Ascending aorta (tissue), 2 donors: ENCODE data around the gene BMPR1B. TPM values are rescaled to one million over a fixed set of nuclear protein-coding genes. Genes with fewer than 3 reads are reported as not detected.

Experiments
- DNase-seq, 2 donors: peaks; one replicate each; pipeline ENCODE4 v3.0.0-alpha.2; 2019; ENCODE audit warnings: low spot score in 2 of 2
- H3K27ac ChIP-seq, 2 donors: fragments of 200-600 bp; sonication (generic); one replicate each; pipeline ENCODE4 v1.5.1; 2016 to 2017; ENCODE audit warnings: mild to moderate bottlenecking in 1 of 2
- H3K27me3 ChIP-seq: fragments of 200-600 bp; sonication (generic); one replicate; pipeline ENCODE4 v1.5.1; 2017
- H3K36me3 ChIP-seq, 2 donors: fragments of 200-600 bp; sonication (generic); one replicate each; pipeline ENCODE4 v1.5.1; 2016
- H3K4me1 ChIP-seq, 2 donors: fragments of 200-600 bp; sonication (generic); one replicate each; pipeline ENCODE4 v1.5.1; 2016 to 2017; ENCODE audit warnings: mild to moderate bottlenecking in 1 of 2
- H3K4me3 ChIP-seq, 2 donors: fragments of 200-600 bp; sonication (generic); one replicate each; pipeline ENCODE4 v1.5.1; 2016 to 2017; ENCODE audit warnings: mild to moderate bottlenecking in 1 of 2
- H3K9me3 ChIP-seq, 2 donors: fragments of 200-600 bp; sonication (generic); one replicate each; pipeline ENCODE4 v1.5.1; 2016
- intact Hi-C: fragments of 100-400 bp; cut with DNase I; formaldehyde crosslinking; loops from one replicate; pipeline ENCODE4 v1.15.1; 2023
- total RNA-seq: library from RNA; depleted of rRNA; stranded (reverse); fragments of >200 nt; gene quantifications from one replicate; pipeline ENCODE4 v1.1.0, GENCODE V29; 2016
- TF ChIP-seq, protein P1 (sequence below), 3 experiments: fragments of 200-600 bp in 2 of 3; fragments of 450-650 bp in 1 of 3; sonication (generic) in 2 of 3; IDR thresholded peaks; one replicate each; pipeline ENCODE4 v1.5.1; 2016 to 2019; ENCODE audit warnings: antibody characterized with exemption in 3 of 3, mild to moderate bottlenecking in 1 of 3, moderate library complexity in 1 of 3

Gene BMPR1B
- total RNA-seq, 1 donor from 2014 or later, result 3.8 TPM

GRCh38 chr4:95048296-95048695, 290.5 kb downstream of the BMPR1B start:
- H3K4me1 ChIP-seq, result peaks cover 2 to 24% of the 10 kb centered on the region in 2 donors

DNA sequence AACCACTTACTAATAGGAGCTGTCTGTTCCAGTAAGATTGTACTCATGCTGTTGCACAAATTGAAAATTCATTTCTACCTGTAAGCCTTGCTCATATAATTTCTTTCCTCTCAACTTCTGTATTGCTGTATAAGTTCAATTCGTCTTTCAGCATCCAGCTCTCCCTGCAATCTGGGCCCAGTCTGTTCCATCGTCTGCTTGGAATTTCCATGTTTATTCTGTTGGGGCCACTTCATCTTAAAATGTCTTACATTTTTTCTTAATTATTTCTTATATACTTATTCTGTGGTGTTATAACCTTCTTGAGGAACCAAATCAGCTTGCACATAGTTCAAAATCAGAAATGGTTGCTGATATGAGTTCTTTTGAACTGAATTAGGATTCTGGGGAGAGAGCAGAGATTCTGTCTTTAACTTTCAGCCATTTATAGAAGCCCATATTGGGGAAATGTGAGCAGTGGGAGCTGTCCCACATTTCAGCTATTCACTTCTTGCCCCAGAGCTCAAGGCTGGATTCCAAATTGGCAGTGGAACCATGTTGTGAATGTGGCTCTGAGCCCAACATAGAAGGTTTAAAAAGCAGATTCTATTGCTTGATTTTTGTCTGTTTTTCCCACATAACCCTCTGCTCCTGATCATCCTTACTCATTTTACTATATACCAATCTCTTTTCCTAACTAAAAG, 291.9 kb downstream of the BMPR1B start:
- no peaks in the 10 kb centered on the region for H3K36me3 ChIP-seq
- H3K4me3 ChIP-seq, result no peak overlapping the region
- intact Hi-C loops, result loop anchor here (5.0 kb wide), 1 partner anchor 38 kb away; no protein-coding TSS in a partner anchor
- TF ChIP-seq, protein P1, sequence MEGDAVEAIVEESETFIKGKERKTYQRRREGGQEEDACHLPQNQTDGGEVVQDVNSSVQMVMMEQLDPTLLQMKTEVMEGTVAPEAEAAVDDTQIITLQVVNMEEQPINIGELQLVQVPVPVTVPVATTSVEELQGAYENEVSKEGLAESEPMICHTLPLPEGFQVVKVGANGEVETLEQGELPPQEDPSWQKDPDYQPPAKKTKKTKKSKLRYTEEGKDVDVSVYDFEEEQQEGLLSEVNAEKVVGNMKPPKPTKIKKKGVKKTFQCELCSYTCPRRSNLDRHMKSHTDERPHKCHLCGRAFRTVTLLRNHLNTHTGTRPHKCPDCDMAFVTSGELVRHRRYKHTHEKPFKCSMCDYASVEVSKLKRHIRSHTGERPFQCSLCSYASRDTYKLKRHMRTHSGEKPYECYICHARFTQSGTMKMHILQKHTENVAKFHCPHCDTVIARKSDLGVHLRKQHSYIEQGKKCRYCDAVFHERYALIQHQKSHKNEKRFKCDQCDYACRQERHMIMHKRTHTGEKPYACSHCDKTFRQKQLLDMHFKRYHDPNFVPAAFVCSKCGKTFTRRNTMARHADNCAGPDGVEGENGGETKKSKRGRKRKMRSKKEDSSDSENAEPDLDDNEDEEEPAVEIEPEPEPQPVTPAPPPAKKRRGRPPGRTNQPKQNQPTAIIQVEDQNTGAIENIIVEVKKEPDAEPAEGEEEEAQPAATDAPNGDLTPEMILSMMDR (IDR thresholded peaks at IDR 0.05), result no peak
- no peak overlapping the region for H3K27ac ChIP-seq
- H3K9me3 ChIP-seq, result no peaks in the 10 kb centered on the region
- peak in 1 of 2 donors; percentile 65 for DNase-seq
- peaks cover 2 to 24% of the 10 kb centered on the region in 2 donors for H3K4me1 ChIP-seq
- H3K27me3 ChIP-seq, result no peaks in the 10 kb centered on the region

More at GRCh38 chr4:95048296-95048695, 290.5 kb downstream of the BMPR1B start:
- TF ChIP-seq, protein P1 (IDR thresholded peaks at IDR 0.05), result no peak
- intact Hi-C loops, result no loop called here
- Histone ChIP-seq H3K4me3 (no peak overlapping the region), H3K27ac (no peak overlapping the region), H3K36me3 (no peaks in the 10 kb centered on the region), H3K9me3 (no peaks in the 10 kb centered on the region), H3K27me3 (no peaks in the 10 kb centered on the region)
- DNase-seq, result no peak

DNA sequence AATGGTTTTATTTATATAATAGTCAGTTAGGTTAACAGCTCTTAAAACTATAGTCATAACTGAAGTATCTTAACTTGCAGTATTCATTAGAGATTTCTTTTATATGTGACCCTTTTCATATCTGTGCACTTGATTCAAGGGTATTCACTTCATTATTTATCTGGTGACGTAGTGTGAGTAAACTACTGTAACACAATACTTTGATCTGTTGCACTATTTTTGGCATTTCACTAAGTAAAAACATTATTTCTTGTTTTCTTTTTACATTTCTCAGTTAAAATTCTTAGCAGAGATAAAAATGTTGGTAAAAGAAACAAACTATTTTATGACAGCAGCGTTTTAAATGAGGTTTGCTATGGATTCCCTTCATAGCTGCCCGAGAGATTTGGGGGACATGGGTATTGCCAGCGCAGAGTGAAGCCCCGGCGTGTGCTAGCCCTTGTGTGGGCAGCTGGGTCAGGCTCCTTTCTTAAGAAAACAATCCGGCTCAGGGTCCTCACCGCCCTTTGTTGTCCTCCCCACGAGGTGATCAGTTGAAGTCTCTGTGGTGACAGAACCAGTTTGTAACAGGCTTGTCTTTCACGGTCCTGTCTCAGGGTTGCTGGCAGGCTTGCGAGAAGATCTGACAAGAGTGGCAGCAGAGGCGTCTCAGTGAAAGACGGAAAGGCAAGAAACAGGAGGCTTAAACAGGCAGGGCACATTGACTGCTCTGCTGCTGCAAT, 293.4 kb downstream of the BMPR1B start:
- intact Hi-C loops, result loop anchor here (5.0 kb wide), 1 partner anchor 36 kb away; no protein-coding TSS in a partner anchor
- DNase-seq, result peak in 1 of 2 donors; percentile 63
- TF ChIP-seq, protein P1 (IDR thresholded peaks at IDR 0.05), result no peak
- peaks cover 2 to 16% of the 10 kb centered on the region in 2 donors for H3K4me1 ChIP-seq
- H3K9me3 ChIP-seq, result no peaks in the 10 kb centered on the region
- no peaks in the 10 kb centered on the region for H3K36me3 ChIP-seq
- H3K4me3 ChIP-seq, result peak overlapping the region; percentile 10 to 56
- peak overlapping the region; percentile 63 to 74 for H3K27ac ChIP-seq
- no peaks in the 10 kb centered on the region for H3K27me3 ChIP-seq

GRCh38 chr4:95051702-95052020, 293.9 kb downstream of the BMPR1B start:
- H3K27me3 ChIP-seq, result no peaks in the 10 kb centered on the region
- TF ChIP-seq, protein P1 (IDR thresholded peaks at IDR 0.05), result no peak
- intact Hi-C loops, result loop anchor here (5.0 kb wide), 1 partner anchor 36 kb away; no protein-coding TSS in a partner anchor
- H3K36me3 ChIP-seq, result no peaks in the 10 kb centered on the region
- no peaks in the 10 kb centered on the region for H3K9me3 ChIP-seq
- H3K4me3 ChIP-seq, result peak overlapping the region; percentile 10 to 56
- DNase-seq, result no peak
- H3K4me1 ChIP-seq, result peaks cover 2 to 13% of the 10 kb centered on the region in 2 donors
- H3K27ac ChIP-seq, result peak overlapping the region; percentile 63 to 74

DNA sequence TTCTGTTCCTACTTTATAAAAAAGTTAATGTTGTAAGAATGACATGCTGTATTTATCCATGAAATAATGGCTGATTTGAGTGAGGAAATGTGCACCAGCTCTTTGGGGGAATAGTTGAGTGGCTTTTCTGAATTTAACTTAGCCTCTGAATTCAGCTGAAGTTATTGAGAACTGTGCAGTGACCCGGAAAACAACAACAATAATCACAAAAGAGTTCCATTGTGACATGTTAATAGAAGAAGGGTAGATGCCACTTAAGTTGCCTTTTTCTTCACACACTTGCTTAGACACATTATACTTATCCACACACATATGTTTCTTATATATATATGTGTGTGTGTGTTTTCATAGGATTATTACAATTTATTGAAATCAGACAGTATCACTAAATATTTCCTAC, 301.2 kb downstream of the BMPR1B start:
- no peak overlapping the region for H3K27ac ChIP-seq
- no peaks in the 10 kb centered on the region for H3K27me3 ChIP-seq
- H3K36me3 ChIP-seq, result no peaks in the 10 kb centered on the region
- peaks cover 4 to 21% of the 10 kb centered on the region in 2 donors for H3K4me1 ChIP-seq
- TF ChIP-seq, protein P1 (IDR thresholded peaks at IDR 0.05), result no peak
- intact Hi-C loops, result no loop called here
- H3K4me3 ChIP-seq, result no peak overlapping the region
- no peak for DNase-seq
- H3K9me3 ChIP-seq, result no peaks in the 10 kb centered on the region
